Endothelial cell of umbilical vein (primary cell): ENCODE data around the gene ARHGEF6. TPM values are rescaled to one million over a fixed set of nuclear protein-coding genes. Genes with fewer than 3 reads are reported as not detected.

ENCODE experiments used
- BruUV-seq: library from RNA; stranded (reverse); fragments of 400-500 nt; replicated peaks from 2 replicates; lab custom pipeline; 2021; lab: Mats Ljungman, UMichigan
- CTCF ChIA-PET: fragments of 300-600, 350-600 bp; sonication (Branson Sonifier 250); formaldehyde crosslinking; loops from one replicate; lab custom pipeline; 2021; ENCODE audit warnings: antibody characterized with exemption, inconsistent platforms; lab: Charles Lee
- POLR2A ChIA-PET: fragments of 300-600, 350-600 bp; sonication (Branson Sonifier 250); formaldehyde crosslinking; loops from one replicate; lab custom pipeline; 2021; ENCODE audit warnings: antibody characterized with exemption, inconsistent platforms; lab: Charles Lee
- DNase-seq: peaks from one replicate; pipeline ENCODE4 v3.0.0-alpha.2; 2011; ENCODE audit warnings: low read depth, low spot score
- FAIRE-seq: peaks from 2 replicates; lab custom pipeline; 2011; peaks lifted over from hg19 to GRCh38; lab: Jason Lieb, UNC
- H2AFZ ChIP-seq: 2 replicates; pipeline ENCODE4 v1.6.0; 2012; ENCODE audit warnings: low read depth, low read length, control low read depth, inconsistent platforms
- H3K27ac ChIP-seq: 2 replicates; pipeline ENCODE4 v1.5.1; 2011; ENCODE audit warnings: low read depth, mild to moderate bottlenecking, control low read depth, low read length, moderate library complexity; ENCODE audit not compliant: insufficient read depth
- H3K27me3 ChIP-seq, 2 experiments: 2 replicates each; pipeline versions ENCODE4 v1.6.0 to v1.6.1; 2011; ENCODE audit warnings: low read length in 2 of 2, mixed read lengths in 1 of 2; ENCODE audit not compliant: control insufficient read depth in 2 of 2, insufficient read depth in 2 of 2
- H3K36me3 ChIP-seq, 2 experiments: 2 replicates in 1 of 2; 3 replicates in 1 of 2; pipeline ENCODE4 v1.5.1; 2011; ENCODE audit warnings: low read length in 2 of 2, mild to moderate bottlenecking in 1 of 2, moderate library complexity in 1 of 2; ENCODE audit not compliant: control insufficient read depth in 2 of 2, insufficient read depth in 2 of 2; ENCODE audit errors: extremely low read depth in 1 of 2
- H3K4me1 ChIP-seq: 3 replicates; pipeline ENCODE4 v1.5.1; 2011; ENCODE audit warnings: mild to moderate bottlenecking, low read length; ENCODE audit not compliant: control insufficient read depth, insufficient read depth; ENCODE audit errors: extremely low read depth
- H3K4me2 ChIP-seq: 2 replicates; pipeline ENCODE4 v1.6.1; 2011; ENCODE audit warnings: low read length, control low read depth, mixed read lengths; ENCODE audit not compliant: insufficient read depth
- H3K4me3 ChIP-seq, 3 experiments: fragments of 200-600 bp in 1 of 3; sonication (generic), shearing (Covaris generic) in 1 of 3; replicated peaks in 1 of 3; 2 replicates each; pipeline ENCODE4 v1.5.1; 2011 to 2016; ENCODE audit warnings: control low read depth in 3 of 3, low read length in 3 of 3, mild to moderate bottlenecking in 2 of 3, inconsistent platforms in 1 of 3, low read depth in 1 of 3, moderate library complexity in 1 of 3; ENCODE audit not compliant: insufficient read depth in 1 of 3
- H3K79me2 ChIP-seq: 2 replicates; pipeline ENCODE4 v1.6.0; 2012; ENCODE audit warnings: low read length, inconsistent platforms; ENCODE audit not compliant: control insufficient read depth, insufficient read depth
- H3K9ac ChIP-seq: replicated peaks from 2 replicates; pipeline ENCODE3; 2011; ENCODE audit warnings: low read length, control low read depth; ENCODE audit not compliant: insufficient read depth; ENCODE audit errors: extremely low read depth
- H3K9me1 ChIP-seq: replicated peaks from 3 replicates; pipeline ENCODE4 v1.6.0; 2011; ENCODE audit warnings: mild to moderate bottlenecking, low read length; ENCODE audit not compliant: control insufficient read depth, insufficient read depth; ENCODE audit errors: extremely low read depth
- H3K9me3 ChIP-seq: replicated peaks from 2 replicates; pipeline ENCODE4 v1.5.1; 2012; ENCODE audit warnings: low read length, inconsistent platforms; ENCODE audit not compliant: control insufficient read depth, insufficient read depth
- H4K20me1 ChIP-seq: replicated peaks from 2 replicates; pipeline ENCODE3; 2011; ENCODE audit warnings: mild to moderate bottlenecking, low read length; ENCODE audit not compliant: control insufficient read depth, insufficient read depth; ENCODE audit errors: extremely low read depth
- CTCF ChIP-seq, 2 donors: IDR thresholded peaks; 1 replicate in 1 of 2; 2 replicates in 1 of 2; pipeline ENCODE4 v1.5.1; 2011; ENCODE audit warnings: low read length in 2 of 2, mild to moderate bottlenecking in 2 of 2, moderate library complexity in 2 of 2, control low read depth in 1 of 2, inconsistent platforms in 1 of 2, low read depth in 1 of 2; ENCODE audit not compliant: insufficient read depth in 1 of 2; ENCODE audit errors: extremely low read depth in 1 of 2
- EZH2 ChIP-seq: IDR thresholded peaks from 2 replicates; pipeline ENCODE4 v1.6.1; 2012; ENCODE audit warnings: borderline replicate concordance, low read depth, mild to moderate bottlenecking, moderate library complexity, low read length, inconsistent platforms; ENCODE audit not compliant: severe bottlenecking
- FOS ChIP-seq: IDR thresholded peaks from 2 replicates; pipeline ENCODE4 v1.6.1; 2011; ENCODE audit warnings: mild to moderate bottlenecking, low read length, moderate library complexity, borderline replicate concordance; ENCODE audit not compliant: insufficient read depth
- GATA2 ChIP-seq: IDR thresholded peaks from 2 replicates; pipeline ENCODE4 v1.7.0; 2011; ENCODE audit warnings: low read depth, mild to moderate bottlenecking, moderate library complexity, mixed read lengths, low read length; ENCODE audit not compliant: insufficient read length, insufficient read depth
- JUN ChIP-seq: IDR thresholded peaks from 2 replicates; pipeline ENCODE4 v1.6.1; 2011; ENCODE audit warnings: borderline replicate concordance, low read depth; ENCODE audit not compliant: insufficient read length, insufficient read depth
- MAX ChIP-seq: IDR thresholded peaks from 2 replicates; pipeline ENCODE4 v1.6.1; 2011; ENCODE audit not compliant: insufficient read depth, insufficient read length
- MYC ChIP-seq: IDR thresholded peaks from one replicate; pipeline ENCODE4 v1.6.1; 2011; ENCODE audit warnings: mild to moderate bottlenecking, low read depth, low read length
- POLR2A ChIP-seq: IDR thresholded peaks from 2 replicates; pipeline ENCODE4 v1.6.1; 2012; ENCODE audit warnings: low read depth, mild to moderate bottlenecking, control low read depth, low read length
- POLR2AphosphoS5 ChIP-seq: IDR thresholded peaks from 2 replicates; pipeline ENCODE4 v1.6.1; 2012; ENCODE audit warnings: low read depth, mild to moderate bottlenecking, control low read depth, low read length, moderate library complexity; ENCODE audit not compliant: insufficient read depth
- dilution Hi-C: fragments of 300-500 bp; cut with MboI; formaldehyde crosslinking; loops from one replicate; pipeline ENCODE4 v1.15.0; 2019; ENCODE audit warnings: low sequenced_read_pairs; ENCODE audit not compliant: extremely low pct_ligation_motif_present
- intact Hi-C: fragments of 100-400 bp; cut with micrococcal nuclease; formaldehyde crosslinking; loops from one replicate; pipeline ENCODE4 v1.10.0; 2022
- polyA plus RNA-seq, 4 experiments: library from polyadenylated mRNA; depleted of rRNA in 3 of 4; stranded (reverse) in 3 of 4; unstranded in 1 of 4; fragments of >200 nt; gene quantifications; 2 replicates each; pipeline versions ENCODE4 v1.2.1 to v1.2.3, GENCODE V29; 2011 to 2012; ENCODE audit warnings: missing spikeins in 1 of 4
- total RNA-seq: library from RNA; stranded (reverse); gene quantifications from 2 replicates; pipeline ENCODE4 v1.2.3, GENCODE V29; 2021

Gene ARHGEF6
- total and polyA plus RNA-seq, 2 donors (not counting 3 experiments of a cell fraction or from before 2014, with no cell fraction given), result 4.9 to 6.4 TPM

GRCh38 chrX:136635235-136635634 is 145.5 kb downstream of the ARHGEF6 start:
- ChIA-PET CTCF (no interaction called here), POLR2A (no interaction called here)
- no TSS peak for BruUV-seq
- intact Hi-C loops (no loop called here), dilution Hi-C loops (no loop called here)
- Histone ChIP-seq H3K27me3 (no peaks in the 10 kb centered on the region), H3K27ac (no peak overlapping the region), H2AFZ (no peak overlapping the region), H3K4me1 (no peaks in the 10 kb centered on the region), H3K4me3 (no peak overlapping the region), H3K36me3 (no peaks in the 10 kb centered on the region), H3K9me1 (no peaks in the 10 kb centered on the region), H3K79me2 (no peaks in the 10 kb centered on the region), H3K4me2 (no peak overlapping the region), H3K9ac (no peak overlapping the region), H3K9me3 (no peaks in the 10 kb centered on the region), H4K20me1 (no peaks in the 10 kb centered on the region)
- FAIRE-seq (no peak), DNase-seq (no peak)
- TF ChIP-seq MYC, result no peak
- TF ChIP-seq POLR2AphosphoS5, result no peak
- no peak for TF ChIP-seq CTCF (IDR thresholded peaks at IDR 0.05; ENCODE audit: extremely low read depth in 1 of 2, insufficient read depth in 1 of 2, low read depth in 1 of 2, low read length in 2 of 2)
- no peak for TF ChIP-seq JUN
- TF ChIP-seq FOS, result no peak
- TF ChIP-seq POLR2A, result no peak
- TF ChIP-seq GATA2, result no peak
- no peak for TF ChIP-seq EZH2
- TF ChIP-seq MAX, result no peak
